Measurements from ENCODE around the gene RPS6KA2.

Gene RPS6KA2

DNA sequence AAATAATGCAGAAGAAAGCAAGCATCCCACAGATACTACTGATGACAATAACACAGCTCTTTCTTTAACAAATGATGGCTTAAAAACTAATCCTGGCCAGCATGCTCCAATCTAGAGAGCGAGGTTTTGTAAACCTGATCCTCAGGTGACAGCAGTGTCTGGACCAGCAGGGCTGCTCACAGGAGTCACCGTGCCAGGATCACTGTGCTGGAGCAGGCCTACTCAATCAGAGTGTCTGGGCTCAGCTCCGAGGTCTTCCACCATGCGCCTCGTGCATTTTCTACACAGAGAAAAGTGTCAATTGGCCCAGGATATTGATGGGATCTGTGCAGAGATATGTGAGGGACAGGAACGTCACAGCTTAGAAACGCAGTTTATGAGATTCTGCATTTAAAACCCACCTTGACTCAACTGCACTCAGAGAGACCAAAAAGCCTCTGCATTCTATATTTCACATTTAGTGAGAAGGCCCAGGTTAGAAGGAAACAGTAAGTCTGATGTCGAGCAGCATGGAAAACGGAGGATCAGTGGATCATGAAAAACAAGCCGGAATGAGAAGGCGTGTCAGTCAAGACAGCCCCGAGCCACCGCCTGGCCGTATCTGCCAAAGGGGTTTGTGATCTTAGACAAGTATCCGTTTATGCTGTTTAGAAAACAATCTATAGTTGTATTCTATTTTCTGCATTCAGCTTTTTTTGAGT lies 48.4 kb downstream of the RPS6KA2 start:
- no peak for DNase-seq (ENCODE audit: low read depth, low spot score)

DNA sequence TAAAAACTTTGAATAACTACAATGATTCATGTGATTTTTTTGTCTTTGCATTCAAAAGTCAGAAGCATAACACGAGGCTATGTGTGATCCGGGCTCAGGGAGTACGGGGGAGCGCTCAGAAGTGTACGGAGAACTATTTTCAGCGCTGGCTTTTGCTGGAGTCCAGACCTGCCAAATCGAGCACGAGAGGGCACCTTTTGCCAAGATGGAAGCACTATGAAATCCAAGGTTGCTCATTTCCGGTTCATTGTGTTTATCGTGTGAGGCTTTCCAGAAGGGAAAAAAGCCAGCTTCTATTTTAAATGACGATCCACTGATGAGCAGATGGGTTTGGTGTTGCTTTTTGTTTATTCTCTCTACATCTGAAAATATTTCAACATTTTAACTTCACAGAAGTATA lies 51.8 kb downstream of the RPS6KA2 start:
- DNase-seq (ENCODE audit: low read depth, low spot score) = no peak

DNA sequence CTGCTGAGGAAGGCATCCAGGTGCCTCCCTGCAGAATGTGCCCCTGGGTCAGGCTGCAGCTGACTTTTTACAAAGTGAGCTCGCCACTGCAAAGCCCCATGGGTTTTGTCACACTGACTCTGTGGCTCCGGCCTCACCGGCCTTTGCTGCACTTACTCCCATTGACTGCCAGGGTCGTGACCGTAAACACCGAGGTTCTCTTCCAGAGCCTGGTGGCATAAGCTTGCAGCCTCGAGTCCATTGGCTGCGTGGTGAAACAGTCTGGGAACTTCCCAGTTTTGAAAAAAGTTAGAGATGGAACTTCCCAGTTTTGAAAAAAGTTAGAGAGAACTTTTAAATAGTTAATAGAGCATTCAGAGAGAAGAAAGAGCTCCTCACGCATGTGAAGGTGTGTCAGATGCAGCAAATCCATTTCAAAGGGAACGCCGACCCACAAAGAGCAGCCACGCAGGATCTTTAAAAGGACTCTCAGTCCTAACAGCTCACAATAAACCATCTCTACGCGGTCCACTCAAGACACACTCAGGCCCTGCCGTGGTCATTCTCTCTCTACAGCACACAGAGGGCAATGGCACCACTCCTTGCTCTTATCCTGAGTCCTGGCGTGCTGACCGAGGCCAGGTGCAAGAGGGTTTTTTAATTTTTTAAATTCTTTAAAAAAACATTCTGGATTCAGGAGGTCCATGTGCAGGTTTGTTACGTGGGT lies 53.4 kb downstream of the RPS6KA2 start:
- DNase-seq (ENCODE audit: low read depth, low spot score) = no peak

DNA sequence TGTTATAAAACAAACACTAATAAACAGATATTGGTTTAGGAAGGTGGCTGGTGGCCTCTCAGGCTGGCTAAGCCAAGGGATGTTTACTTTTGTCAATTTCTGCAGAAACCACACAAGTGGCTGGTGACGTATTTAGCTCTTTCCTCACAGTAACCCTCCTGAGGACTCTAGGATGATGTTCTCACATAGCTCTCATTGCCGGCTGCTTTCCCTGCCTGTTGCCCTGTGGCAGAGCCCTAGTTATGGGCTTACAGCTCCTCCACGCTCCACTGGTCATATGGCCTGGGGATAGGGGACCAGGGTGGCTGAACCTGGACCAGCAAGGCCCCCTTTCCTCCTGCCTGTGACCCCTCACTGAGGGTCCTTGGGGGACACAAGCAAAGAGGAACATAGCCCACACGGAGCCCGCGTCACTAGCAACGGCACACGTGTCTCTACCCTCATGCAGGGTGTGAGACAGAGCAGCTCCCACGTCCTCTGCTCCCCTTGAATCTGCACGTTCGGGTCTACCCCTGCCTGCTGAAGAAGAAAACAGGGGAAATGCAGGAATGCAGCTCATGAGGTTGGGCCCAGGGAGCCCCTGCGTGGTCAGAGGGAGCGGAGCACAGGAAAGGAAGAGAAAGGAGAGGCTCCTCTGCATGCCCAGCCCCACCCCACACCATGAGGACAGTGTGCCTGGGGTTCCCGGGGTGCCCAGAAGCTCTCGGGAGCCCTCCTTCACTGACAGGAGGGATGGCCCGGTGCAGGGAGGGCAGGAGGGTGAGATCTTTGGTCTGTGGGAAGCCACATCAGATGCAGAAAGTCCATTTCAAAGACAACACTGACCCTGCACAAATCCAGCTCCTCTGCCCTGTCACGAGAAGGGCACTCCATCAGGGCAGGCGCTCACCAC lies 54.4 kb downstream of the RPS6KA2 start:
- no peak for DNase-seq (ENCODE audit: low read depth, low spot score)

DNA sequence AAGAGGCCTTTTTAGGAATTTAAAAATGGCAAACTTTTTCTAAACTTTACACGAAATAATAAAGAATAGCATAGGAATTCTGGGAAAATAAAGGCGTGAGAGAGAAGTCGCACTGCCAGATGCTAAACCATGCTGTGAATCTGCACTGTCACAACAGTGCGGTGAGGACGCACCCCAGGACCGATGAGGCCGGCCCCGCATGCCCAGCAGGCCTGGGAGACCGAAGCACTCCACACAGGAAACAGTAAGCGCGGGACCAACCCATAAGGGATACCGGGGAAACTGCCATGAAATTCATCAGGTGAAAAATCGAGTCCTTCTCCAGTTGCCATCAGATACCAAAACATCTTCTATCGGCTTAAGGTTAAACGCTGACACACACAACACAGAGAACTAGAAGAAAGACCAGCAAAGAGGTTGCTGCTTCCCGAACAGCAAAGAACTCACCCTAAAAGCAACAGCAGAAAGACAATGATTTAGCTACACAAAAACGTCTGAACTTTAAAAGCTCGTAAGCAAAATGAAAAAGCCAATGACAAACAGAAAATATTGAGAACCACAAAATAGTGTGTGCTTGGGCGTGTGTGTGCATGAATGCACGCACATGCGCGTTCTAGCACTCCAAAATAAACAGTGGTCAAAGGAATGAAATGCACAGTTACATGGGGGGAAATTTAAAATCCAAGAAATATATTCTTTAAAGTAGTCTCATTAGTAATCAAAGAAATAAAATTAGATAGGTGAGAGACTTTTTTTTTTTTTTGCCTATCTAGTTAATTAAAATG lies 55.9 kb downstream of the RPS6KA2 start:
- DNase-seq (ENCODE audit: low read depth, low spot score) = no peak

DNA sequence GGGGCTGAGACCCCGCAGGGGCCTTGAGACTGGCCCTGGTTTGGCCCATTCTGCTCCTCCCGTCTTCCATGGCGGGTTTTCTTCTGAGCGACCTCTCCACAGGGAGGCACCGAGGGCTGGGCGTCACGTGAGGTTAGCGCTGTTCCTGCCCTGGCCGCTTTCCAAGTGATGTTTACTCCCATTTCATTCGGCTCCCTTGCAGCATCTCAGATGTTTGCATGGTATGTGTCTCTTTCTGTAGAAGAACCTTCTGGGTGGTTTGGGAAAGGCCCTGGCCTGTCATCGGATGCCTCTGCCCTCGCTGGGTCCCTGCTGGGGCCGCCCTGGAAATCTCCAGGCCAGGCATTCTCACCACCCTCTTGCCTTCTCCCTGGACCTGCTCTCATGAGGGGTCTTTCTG lies 57.8 kb downstream of the RPS6KA2 start:
- no peak for DNase-seq (ENCODE audit: low read depth, low spot score)

DNA sequence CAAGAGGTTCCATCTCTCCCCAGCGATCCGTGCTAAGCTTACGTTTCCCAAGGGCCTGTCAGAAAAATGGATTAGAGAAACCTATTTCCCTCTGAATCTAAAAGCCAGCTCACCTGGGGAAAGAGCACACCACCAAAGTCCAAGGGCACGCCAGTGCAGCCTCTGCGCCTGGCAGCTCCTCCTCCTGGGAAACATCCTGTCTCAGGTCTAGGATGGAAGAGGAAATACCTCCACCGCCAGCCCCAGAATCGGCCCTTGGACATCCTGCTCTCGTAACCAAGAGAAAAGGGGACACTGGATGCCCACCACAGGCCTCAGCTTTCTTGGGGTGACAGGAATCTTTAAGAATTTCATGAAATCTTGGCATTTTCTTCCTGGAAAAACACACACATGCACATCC lies 59.2 kb downstream of the RPS6KA2 start:
- DNase-seq (ENCODE audit: low read depth, low spot score) = no peak

DNA sequence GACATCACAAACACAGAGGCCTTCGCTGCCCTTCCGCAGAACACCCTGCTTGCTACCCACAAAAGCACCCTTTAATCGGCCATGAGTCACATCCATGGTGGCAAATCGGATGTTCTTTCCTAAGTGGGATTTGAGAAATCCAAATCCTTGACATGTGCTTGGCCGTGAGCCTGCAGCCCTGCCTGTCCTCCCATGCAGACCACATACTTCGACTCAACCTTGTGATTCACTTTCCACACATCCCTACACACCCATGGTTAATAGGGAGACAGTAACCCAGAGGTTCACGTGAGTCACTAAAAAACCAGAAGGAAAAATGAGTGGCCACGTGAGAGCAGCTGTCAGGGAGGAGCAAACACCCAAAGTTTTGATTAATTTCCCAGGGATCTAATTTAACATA lies 59.9 kb downstream of the RPS6KA2 start:
- no peak for DNase-seq (ENCODE audit: low read depth, low spot score)

DNA sequence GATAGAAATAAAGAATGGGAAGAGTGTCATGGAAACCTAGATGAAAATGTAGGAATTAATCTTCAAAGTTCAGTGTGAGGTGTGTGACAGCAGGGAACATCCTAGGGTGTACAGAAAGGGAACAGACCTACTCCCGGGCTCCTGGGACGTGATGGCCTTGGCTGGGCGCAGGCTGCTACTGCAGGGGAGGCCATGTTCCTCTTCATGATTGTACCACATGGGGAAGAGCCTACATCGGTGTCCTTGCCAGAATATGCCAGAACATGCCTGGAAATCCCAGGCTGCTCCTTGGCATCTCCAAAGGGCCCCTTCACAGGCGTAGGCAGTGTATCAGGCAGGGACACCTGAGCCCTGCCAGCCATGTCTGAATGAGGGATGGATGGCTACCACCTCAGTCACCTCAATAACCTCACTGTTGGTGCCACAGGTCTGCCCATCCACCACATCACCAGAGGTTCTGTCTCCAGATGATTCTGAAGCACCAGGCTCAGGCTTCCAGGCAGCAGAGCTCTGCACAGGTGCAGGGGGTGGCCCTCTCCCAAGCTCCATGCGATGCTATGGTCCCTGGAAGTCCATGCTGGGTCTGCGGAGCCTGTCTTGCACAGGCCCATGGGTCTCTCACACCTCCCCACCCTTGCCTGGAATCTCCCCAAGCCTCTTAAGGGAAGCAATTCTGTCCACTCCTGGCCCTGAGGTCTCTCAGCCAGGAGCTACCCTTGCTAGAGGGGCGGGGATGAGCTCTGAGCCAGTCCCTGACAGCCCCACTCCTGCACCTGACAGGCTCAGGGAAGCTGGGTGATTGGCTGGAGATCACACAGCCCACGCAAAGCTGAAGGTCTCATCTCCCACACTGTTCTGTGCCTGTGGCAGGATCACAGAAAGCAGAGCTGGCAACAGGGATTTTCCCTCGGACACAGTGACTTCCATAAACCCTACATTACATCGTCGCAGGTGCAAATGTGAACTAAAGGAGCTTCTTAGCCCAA lies 60.7 kb downstream of the RPS6KA2 start:
- no peak for DNase-seq (ENCODE audit: low read depth, low spot score)

DNA sequence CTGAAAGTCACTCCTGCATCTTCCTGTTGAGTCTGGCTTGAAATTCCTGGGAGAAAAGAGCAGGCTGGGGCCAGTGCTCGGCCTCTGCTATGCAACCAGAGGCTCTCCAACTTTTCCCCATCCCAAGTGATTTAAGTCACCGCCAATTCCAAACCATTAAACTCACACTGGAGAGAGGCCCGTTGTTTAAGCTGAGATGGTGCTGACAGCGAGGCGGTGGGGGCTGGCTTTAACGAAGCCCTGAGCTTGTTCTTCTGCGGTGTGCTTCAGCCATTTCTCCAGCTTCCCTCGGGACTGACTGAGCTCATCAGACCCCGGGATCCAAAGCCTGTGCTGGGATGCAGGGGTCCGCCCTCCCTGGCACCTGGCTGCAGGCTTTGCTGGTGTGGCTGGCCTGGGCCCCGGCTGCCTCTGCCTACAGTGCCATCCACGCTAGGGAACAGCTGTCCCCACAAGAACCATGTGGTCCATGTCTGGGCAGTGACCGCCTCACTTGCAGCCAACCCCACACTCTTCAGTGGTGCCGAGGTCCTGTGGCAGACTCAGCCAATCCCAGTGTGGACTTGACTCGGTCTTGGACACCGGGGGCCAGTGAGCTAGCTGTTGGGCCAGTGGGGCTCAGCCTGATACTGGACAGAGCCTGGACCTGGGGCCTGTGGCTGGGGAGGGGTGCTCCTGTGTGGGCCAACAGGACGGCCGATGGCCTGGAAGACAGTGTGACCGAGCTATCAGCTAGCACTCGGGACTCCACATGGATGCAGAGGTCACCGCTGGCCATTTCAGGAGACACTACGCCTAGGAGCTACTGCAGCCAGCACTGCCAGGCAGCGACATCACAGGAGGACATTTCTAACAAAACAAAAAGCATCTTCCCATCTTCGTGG lies 61.7 kb downstream of the RPS6KA2 start:
- DNase-seq (ENCODE audit: low read depth, low spot score) = no peak

DNA sequence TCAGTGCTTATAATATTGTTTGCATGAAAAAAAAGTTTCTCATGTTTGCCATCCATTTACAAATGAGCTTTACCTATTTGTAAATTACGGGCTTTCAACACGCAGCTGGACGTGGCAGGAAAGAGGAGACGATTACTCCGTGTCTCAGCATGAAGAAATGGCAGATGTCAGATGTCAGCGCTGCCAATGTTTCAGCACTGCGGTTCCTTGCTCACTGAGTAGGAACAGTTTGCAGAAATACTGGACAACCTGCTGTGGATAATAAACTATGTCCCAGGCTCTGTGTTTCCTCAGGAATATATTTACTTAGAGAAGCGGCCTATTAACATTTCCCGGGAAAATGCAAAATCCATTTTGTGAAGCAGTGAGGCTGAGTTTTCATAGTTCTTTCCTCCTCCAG lies 63.2 kb downstream of the RPS6KA2 start:
- DNase-seq (ENCODE audit: low read depth, low spot score) = no peak

DNA sequence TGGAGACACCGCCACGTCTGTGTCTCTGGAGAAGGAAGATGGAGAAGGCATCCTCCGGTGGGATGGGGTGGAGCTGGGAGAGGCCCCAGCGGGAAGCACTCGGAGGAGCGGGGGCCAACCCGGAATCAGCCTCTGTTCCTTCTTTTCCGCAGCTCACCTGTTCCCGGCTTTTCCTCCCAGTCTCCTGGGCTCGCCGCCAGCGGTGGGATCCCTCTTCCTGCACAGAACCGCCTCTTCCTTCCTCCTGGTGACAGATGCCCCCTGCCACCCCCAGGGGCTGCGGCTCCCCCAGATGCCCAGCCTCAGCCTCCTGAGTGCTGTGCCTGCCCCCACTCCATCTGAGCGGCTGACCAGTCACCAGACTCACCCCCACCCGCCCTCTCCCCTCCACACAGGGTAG lies 63.9 kb downstream of the RPS6KA2 start:
- DNase-seq (ENCODE audit: low read depth, low spot score) = no peak

DNA sequence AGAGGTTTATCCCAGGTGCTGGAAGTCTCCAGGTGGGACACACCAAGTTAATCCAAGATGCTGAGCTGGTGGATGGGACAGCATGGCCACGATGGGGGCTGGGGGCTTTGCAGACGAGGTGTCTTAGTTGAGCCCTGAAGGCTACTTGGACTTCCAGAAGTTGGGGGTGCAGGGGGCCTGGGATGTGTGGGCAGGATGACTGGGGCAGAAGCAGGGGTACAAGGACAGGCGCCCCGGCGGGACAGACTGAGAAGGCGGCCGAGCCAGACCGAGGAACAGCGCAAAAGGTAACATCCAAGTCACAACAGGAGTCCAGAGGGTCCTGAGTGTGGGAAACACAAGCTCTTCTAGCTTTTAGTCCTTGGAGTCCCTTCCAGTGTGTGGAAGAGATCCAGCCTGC lies 64.3 kb downstream of the RPS6KA2 start:
- DNase-seq (ENCODE audit: low read depth, low spot score) = no peak

DNA sequence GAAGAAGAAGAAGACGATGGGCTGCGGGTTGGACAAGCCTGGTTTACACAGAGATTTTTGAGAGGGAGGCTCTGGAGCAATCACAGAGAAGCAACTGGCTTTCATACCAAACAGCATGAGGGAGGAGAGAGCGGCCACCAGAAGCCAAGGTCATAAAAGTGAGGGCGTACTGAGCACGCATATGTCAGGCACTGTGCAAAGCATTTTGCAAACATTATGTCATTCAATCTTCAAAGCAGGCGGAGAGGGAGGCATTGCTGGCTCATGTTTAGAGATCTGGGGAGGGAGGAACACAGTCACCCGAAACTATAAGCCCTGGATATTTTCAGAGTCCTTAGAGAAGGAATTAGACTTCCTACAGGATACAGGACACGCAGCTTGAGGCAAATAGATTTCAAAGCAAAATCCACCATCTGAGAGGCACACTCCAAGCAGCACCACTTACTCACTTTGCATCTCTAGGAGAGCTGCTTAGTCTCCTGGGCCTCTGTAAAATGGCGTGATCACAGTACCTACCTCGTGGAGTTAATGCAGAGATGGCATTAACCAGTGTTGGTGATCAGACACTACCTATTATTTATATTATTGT lies 65.2 kb downstream of the RPS6KA2 start:
- DNase-seq (ENCODE audit: low read depth, low spot score) = no peak

DNA sequence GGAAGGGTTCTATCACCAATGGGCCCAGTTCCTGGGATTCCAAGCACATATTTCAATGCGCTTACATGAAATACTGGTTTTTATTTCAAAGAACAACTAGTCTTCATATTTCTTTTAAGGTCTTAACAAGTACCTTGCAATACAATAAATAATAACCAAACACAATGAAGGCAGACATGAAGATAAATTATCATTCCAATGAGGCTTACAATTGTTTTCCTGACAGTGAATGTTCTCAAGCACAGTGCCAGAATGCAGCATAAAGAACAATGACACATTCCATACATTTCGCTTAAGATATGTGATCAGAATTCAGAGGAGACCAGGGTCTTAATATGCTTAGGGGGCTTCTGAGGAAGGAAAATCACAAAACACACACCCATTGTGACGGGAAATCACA lies 66.8 kb downstream of the RPS6KA2 start:
- no peak for DNase-seq (ENCODE audit: low read depth, low spot score)

DNA sequence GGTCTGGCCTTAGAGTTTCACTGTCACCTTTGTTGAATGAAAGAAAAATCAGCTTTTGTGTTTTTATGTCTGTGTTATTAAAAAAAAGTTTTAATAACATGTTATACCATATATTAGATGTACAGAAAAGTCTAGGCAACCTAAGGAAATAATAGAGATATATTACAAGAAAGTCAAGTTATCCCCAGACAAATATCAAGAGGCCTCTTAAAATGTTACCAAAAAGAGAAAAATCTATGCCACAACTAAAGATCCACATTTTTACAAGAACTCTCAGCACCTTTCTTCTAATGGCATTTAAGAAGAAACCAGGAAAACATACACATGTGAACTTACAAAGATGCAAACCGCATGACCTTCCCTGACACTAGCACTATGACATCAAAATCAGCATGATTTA lies 67.4 kb downstream of the RPS6KA2 start:
- DNase-seq (ENCODE audit: low read depth, low spot score) = no peak

DNA sequence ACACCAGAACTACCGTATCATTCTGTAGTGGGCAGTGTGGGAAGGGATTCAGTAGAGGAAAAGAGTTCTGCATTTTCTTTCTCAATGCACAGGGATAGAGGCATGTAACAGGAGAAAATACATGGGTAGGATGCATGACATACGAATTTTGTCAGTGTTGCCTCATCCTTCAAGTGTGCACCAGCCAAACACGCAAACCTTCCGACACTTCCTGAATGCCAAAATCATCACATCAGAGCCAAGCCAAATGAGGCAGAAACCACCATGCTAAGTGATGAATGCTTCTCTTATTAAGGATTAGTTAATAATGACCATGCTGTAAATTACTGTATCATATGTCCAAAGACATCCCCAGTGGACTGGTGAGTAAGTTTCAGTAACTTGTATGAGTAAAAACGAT lies 67.8 kb downstream of the RPS6KA2 start:
- DNase-seq (ENCODE audit: low read depth, low spot score) = no peak

DNA sequence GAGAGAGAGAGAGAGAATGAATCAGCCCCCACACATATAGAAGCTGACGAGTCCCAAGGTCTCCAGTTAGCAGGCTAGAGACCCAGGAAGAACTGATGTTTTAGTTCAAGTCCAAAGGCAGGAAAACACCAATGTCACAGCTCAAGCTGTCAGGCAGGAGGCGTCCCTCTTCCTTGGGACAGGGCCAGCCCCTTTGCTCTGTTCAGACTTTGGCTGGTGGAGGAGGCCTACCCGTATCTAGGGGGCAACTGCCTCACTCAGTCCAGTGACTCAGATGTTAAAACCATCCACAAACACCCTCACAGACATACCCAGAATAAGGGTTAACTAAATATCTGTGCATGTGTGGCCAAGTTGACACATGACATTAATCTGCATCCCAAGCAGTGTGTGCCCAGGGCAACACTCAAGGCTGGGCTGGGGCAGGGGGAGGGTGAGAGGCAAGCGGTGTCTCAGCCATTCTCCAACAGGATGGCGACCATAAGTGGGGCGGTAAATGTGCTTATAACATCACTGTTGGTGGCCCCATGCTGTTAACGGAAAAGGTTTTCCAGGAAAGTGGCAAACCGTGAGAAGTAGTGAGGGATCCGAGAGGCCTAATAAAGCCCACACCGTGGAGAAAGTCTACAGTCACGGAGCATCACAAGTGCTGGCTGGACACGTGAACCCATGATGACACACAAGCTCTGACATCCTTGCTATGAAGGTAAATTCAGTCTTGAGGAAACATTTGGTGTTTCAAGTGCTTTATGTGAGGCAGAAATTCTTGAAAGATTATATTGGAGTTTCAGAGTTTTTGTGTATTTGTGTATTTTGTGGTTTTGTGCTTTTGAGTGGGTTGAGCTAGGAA lies 68.7 kb downstream of the RPS6KA2 start:
- DNase-seq (ENCODE audit: low read depth, low spot score) = no peak

Data from activated naive CD8-positive, alpha-beta T cell treated with anti-CD3 and anti-CD28 coated beads, Interleukin-2, amount 50 U/mL, for 16 hours (primary cell).